ENCODE data around the gene SFXN5.
A peak's percentile ranks its signal among the peaks of the same experiment; 100 is the strongest.

The SFXN5 gene

DNA sequence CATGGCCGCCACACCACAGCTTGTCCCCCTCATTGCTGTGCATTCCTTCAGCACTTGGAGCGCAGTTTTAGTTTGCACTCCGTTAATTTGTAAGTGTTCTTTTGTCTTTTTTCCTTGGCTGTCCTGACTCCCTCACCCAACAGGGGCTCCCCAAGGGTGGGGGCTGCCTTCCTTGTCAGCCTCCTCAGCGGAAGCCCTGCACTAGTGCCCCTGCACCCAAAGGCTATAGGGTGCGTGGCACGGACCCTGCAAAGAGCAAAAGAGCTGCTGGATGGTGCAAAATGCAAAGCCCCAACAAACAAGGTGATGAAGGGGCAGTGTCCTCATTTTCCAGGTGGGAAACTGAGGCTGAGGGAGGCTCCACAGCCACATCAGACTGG is 107.4 kb downstream of the SFXN5 start:
- TF ChIP-seq, protein P1, sequence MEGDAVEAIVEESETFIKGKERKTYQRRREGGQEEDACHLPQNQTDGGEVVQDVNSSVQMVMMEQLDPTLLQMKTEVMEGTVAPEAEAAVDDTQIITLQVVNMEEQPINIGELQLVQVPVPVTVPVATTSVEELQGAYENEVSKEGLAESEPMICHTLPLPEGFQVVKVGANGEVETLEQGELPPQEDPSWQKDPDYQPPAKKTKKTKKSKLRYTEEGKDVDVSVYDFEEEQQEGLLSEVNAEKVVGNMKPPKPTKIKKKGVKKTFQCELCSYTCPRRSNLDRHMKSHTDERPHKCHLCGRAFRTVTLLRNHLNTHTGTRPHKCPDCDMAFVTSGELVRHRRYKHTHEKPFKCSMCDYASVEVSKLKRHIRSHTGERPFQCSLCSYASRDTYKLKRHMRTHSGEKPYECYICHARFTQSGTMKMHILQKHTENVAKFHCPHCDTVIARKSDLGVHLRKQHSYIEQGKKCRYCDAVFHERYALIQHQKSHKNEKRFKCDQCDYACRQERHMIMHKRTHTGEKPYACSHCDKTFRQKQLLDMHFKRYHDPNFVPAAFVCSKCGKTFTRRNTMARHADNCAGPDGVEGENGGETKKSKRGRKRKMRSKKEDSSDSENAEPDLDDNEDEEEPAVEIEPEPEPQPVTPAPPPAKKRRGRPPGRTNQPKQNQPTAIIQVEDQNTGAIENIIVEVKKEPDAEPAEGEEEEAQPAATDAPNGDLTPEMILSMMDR (IDR thresholded peaks at IDR 0.05; ENCODE audit: low read length, missing control alignments) = no peak
- DNase-seq (ENCODE audit: low read depth) = no peak
- no peak overlapping the region for H3K4me3 ChIP-seq (replicated peaks; ENCODE audit: low read depth, low read length)

DNA sequence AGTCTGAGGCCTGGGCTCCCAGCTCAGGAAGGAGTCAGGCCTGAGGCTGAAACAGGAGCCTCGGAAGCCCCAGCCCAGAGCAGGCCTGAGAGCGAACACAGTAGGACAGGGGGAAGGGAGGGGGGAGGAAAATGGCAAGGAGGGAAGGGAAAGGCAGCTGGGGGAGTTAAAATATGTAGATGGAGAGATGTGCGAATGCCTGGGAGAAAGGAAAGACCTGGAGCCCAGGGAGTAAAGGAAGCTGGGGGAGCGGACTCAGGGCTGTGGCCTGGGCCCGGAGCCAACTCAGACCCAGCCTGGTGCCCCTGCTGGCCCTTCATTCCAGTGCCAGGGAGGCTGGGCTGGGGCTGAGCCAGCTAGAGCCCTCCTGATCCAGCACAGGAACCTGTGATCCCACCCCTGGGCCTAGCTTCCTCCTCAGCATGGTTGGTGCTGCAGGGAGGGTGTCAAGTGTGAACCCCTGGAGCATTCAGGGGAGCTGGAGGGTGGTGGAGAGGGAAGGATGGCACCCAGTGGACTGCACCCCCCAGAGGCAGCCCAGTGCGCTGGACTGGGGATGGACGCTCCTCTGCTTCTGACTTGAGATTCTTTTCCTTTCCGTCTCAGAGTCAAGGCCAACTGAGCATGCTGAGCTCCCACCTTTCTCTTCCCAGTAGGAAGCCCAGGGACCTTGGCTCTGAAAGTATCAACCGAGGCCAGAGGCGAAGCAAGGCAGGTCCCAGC is 107.9 kb downstream of the SFXN5 start:
- no peak overlapping the region for H3K4me3 ChIP-seq (replicated peaks; ENCODE audit: low read depth, low read length)
- DNase-seq (ENCODE audit: low read depth) = peak; percentile 25
- TF ChIP-seq, protein P1 (IDR thresholded peaks at IDR 0.05; ENCODE audit: low read length, missing control alignments) = no peak

DNA sequence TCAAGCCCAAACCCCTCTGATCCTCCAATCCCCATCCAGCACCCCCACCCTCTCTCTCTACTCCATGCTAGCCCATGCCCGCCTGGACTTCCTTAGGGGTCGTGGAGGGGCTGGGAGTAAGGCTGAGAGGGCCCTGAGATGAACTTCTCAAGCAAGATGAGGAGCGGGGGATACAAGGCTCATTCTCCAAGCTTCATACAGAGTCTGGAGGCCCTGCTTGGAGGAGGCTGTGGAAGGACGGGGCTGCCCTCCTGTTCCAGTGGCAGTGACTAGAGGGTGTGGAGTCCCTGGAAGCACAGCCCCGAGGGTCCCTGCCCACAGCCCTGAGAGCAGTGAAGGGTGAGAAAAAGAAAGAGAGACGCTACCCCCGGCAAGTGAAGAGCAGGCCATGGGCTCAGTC is 108.6 kb downstream of the SFXN5 start:
- no peak overlapping the region for H3K4me3 ChIP-seq (replicated peaks; ENCODE audit: low read depth, low read length)
- TF ChIP-seq, protein P1 (IDR thresholded peaks at IDR 0.05; ENCODE audit: low read length, missing control alignments) = no peak
- no peak for DNase-seq (ENCODE audit: low read depth)

DNA sequence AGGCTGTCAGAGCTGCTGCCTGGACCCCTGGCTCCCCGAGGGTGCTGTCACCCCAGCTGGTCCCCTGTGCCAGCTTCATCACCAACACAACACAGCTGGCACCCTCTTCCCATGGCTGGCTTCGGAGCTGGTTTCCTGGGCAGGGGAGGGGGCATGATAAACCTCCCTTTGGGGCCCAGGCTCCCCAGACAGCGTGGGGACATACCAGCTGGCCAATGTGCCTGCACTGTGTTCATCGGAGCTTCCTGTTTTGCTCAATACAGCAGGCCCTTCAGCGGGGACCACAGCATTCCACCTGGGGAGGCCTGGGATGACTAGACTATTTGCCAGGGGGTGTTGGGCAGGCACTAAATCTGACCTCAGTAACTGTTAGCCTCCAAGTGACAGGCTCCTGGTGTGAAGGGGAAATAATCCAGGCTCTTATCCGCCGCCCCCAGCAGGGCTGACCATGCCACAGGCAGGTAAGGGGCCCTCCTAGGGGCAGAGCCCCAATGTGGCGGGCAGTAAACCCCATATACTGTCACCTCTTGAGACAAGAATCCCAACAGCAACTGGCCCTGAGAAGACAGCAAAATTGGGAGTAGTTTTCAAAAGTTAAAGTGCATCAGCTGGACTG is 109.6 kb downstream of the SFXN5 start:
- no peak for DNase-seq (ENCODE audit: low read depth)
- TF ChIP-seq, protein P1 (IDR thresholded peaks at IDR 0.05; ENCODE audit: low read length, missing control alignments) = no peak

DNA sequence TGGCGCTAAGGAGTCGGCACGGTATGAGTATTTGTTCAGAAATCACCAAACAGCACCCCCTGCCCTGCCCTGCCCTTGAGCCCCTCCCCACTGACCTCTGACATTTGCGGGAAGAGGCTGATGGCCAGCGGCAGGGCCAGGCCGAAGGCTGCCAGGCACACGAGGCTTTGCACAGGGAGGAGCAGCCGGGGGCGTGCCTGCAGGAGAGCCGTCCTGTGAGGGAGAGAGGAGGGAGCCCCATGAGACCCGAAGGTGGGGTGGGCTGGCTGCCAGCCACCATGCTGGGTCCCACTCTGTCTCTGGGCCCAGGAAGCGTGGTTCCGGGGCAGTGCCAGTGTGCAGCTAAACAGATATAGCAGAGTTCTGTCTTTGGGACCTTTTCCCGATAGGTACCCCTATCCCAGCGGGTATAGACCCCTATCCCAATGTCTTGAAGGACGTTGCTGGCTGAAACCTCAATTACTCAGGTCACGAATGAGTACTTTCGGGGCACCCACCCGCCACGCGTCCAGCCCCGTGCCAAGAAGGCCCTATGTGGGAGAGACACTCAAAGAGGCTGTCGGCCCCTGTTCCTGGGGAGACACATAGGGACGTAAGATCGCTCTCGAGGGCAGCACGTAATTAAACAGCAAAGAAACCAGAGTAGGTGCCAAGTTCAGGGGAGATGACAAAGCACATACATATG is 110.3 kb downstream of the SFXN5 start:
- no peak overlapping the region for H3K4me3 ChIP-seq (replicated peaks; ENCODE audit: low read depth, low read length)
- DNase-seq (ENCODE audit: low read depth) = no peak
- TF ChIP-seq, protein P1 (IDR thresholded peaks at IDR 0.05; ENCODE audit: low read length, missing control alignments) = no peak

More for the DNA sequence above, 109.6 kb downstream of the SFXN5 start:
- no peak overlapping the region for H3K4me3 ChIP-seq (replicated peaks; ENCODE audit: low read depth, low read length)

DNA sequence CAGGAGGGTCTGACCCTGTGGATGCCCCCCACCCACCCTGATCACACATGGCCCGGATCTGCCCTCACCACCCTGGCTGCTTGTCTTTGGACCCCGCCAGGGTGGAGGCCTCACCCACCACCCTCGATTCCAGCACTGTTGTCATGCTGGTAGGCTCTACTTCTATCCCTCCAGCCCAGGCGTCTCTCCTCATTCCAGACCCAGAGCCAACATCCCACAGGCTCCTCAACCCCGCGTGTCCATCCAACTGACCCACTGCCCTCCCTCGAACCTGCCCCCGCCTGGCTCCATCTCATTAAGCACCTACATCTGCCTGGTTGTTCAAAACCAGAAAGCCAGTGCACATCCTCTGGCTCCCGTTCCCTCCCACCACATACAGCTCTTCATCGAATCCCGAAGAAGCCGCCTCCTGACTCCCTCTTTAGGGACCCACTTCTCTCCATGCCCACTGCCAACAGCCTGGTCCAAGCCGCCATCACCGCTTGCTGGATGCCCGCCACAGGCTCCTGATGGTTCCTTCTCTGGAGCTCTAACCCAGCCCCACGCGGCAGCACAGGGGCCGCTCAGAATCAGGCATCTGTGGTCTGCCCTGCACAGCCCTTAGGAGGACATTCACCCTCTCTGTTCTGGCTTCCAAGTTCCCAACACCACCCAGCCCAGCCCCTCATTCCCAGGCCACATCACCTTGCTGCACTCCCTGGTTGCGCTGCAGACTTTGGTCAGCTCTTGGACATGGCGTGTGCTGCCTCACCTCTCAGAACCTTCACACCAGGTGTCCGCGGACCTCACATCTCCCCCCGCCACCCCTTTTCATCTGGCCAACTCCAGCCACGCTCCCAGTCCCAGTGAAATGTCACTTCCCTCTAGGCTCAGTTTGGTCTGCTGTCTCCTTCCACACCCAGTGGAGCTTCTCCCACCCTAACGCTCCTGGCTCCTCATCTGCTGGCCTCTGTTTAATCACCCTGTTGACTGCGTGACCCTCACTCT is 111.2 kb downstream of the SFXN5 start:
- DNase-seq (ENCODE audit: low read depth) = no peak
- H3K4me3 ChIP-seq (replicated peaks; ENCODE audit: low read depth, low read length) = no peak overlapping the region
- TF ChIP-seq, protein P1 (IDR thresholded peaks at IDR 0.05; ENCODE audit: low read length, missing control alignments) = no peak
